Measurements from ENCODE around the gene FECH. TPM values are rescaled to one million over a fixed set of nuclear protein-coding genes. Genes with fewer than 3 reads are reported as not detected.
A peak's percentile ranks its signal among the peaks of the same experiment; 100 is the strongest.

The FECH gene
- polyA plus RNA-seq, 1 donor (not counting 4 experiments of a cell fraction or from before 2014, with no cell fraction given), result 29.2 TPM

DNA sequence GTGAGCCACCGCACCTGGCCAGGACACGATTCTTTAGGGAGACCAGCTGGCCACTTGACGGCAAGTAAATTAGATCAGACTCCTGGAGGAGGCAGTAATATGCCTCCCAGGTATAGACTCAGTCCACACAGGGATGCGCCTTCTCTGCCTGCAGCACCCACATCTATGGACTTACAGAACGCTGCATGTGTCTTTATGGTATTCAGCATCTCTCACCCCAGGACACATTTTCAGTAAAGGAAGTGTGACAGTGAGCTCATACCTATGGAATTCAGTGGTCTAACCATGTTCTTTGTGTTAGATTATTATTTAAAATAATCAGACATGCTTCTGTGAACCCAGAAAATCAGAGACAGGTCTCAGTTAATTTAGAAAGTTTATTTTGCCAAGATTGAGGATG, 41.0 kb upstream of the FECH start:
- H3K9ac ChIP-seq (ENCODE audit: control insufficient read depth, extremely low read depth, insufficient read depth, low read length), result no peak overlapping the region
- H3K36me3 ChIP-seq (ENCODE audit: control insufficient read depth in 2 of 2, extremely low read depth in 1 of 2, insufficient read depth in 2 of 2, low read length in 2 of 2), result no peaks in the 10 kb centered on the region
- no peaks in the 10 kb centered on the region for H3K27me3 ChIP-seq (ENCODE audit: control insufficient read depth, extremely low read depth, insufficient read depth, low read length)
- dilution Hi-C loops (cut with MboI; ENCODE audit: extremely low pct_ligation_motif_present, low sequenced_read_pairs), result no loop called here
- no peak overlapping the region for H3K4me3 ChIP-seq (ENCODE audit: control insufficient read depth in 2 of 3, extremely low read depth in 1 of 3, insufficient read depth in 2 of 3, low read depth in 1 of 3, low read length in 3 of 3)
- no peak overlapping the region for H3K27ac ChIP-seq (ENCODE audit: control insufficient read depth, insufficient read depth, low read length)
- H4K20me1 ChIP-seq (ENCODE audit: control insufficient read depth, extremely low read depth, insufficient read depth, low read length), result no peaks in the 10 kb centered on the region
- DNase-seq (ENCODE audit: low read depth, low spot score), result no peak
- no peaks in the 10 kb centered on the region for H3K9me3 ChIP-seq (ENCODE audit: control insufficient read depth, low read depth, low read length)
- peaks cover 16% of the 10 kb centered on the region for H3K4me1 ChIP-seq (ENCODE audit: control insufficient read depth, extremely low read depth, insufficient read depth, low read length)
- H3K4me2 ChIP-seq (ENCODE audit: control insufficient read depth, extremely low read depth, insufficient read depth, low read depth, low read length), result peak overlapping the region; percentile 12
- no peaks in the 10 kb centered on the region for H3K79me2 ChIP-seq (ENCODE audit: control insufficient read depth, insufficient read depth, low read length)
- no peak overlapping the region for H2AFZ ChIP-seq (ENCODE audit: control insufficient read depth, low read length)
- no peaks in the 10 kb centered on the region for H3K9me1 ChIP-seq (ENCODE audit: control insufficient read depth, extremely low read depth, insufficient read depth, low read length)
- TF ChIP-seq, protein P1, sequence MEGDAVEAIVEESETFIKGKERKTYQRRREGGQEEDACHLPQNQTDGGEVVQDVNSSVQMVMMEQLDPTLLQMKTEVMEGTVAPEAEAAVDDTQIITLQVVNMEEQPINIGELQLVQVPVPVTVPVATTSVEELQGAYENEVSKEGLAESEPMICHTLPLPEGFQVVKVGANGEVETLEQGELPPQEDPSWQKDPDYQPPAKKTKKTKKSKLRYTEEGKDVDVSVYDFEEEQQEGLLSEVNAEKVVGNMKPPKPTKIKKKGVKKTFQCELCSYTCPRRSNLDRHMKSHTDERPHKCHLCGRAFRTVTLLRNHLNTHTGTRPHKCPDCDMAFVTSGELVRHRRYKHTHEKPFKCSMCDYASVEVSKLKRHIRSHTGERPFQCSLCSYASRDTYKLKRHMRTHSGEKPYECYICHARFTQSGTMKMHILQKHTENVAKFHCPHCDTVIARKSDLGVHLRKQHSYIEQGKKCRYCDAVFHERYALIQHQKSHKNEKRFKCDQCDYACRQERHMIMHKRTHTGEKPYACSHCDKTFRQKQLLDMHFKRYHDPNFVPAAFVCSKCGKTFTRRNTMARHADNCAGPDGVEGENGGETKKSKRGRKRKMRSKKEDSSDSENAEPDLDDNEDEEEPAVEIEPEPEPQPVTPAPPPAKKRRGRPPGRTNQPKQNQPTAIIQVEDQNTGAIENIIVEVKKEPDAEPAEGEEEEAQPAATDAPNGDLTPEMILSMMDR (optimal IDR thresholded peaks at IDR 0.05 in 1 of 3, IDR thresholded peaks at IDR 0.05 in 1 of 3, conservative IDR thresholded peaks at IDR 0.05 in 1 of 3; ENCODE audit: extremely low read depth in 1 of 3, insufficient read depth in 2 of 3, low read length in 3 of 3), result peak in 1 of 3 experiments; percentile 12
- TF ChIP-seq EZH2 (IDR thresholded peaks at IDR 0.05; ENCODE audit: low read length), result no peak
- FAIRE-seq, result no peak

DNA sequence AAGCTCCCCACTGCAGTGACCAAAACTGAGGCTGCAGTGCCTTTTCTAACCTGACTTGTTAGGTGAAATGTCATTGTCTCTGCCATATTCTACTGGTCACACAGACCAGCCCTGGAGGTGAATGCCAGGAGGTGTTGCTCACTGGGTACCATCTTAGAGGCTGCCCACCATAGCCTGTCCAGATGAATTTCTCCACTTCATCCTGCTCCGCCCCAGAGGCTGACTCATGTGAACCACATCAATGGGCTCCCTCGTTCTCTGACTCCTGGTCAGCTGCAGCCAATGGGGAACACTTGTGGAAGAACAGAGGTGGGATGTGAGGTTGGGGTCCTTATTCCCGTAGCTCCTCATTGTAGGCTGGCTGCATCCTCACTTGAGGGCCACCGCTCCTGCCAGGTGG, 38.5 kb upstream of the FECH start:
- Histone ChIP-seq H3K9me3 (ENCODE audit: control insufficient read depth, low read depth, low read length) (no peaks in the 10 kb centered on the region), H3K9ac (ENCODE audit: control insufficient read depth, extremely low read depth, insufficient read depth, low read length) (no peak overlapping the region), H4K20me1 (ENCODE audit: control insufficient read depth, extremely low read depth, insufficient read depth, low read length) (no peaks in the 10 kb centered on the region), H3K9me1 (ENCODE audit: control insufficient read depth, extremely low read depth, insufficient read depth, low read length) (no peaks in the 10 kb centered on the region), H3K79me2 (ENCODE audit: control insufficient read depth, insufficient read depth, low read length) (peaks cover 17% of the 10 kb centered on the region), H3K27me3 (ENCODE audit: control insufficient read depth, extremely low read depth, insufficient read depth, low read length) (no peaks in the 10 kb centered on the region), H3K4me1 (ENCODE audit: control insufficient read depth, extremely low read depth, insufficient read depth, low read length) (peaks cover 17% of the 10 kb centered on the region), H3K4me3 (ENCODE audit: control insufficient read depth in 2 of 3, extremely low read depth in 1 of 3, insufficient read depth in 2 of 3, low read depth in 1 of 3, low read length in 3 of 3) (no peak overlapping the region), H3K4me2 (ENCODE audit: control insufficient read depth, extremely low read depth, insufficient read depth, low read depth, low read length) (no peak overlapping the region), H3K36me3 (ENCODE audit: control insufficient read depth in 2 of 2, extremely low read depth in 1 of 2, insufficient read depth in 2 of 2, low read length in 2 of 2) (no peaks in the 10 kb centered on the region), H2AFZ (ENCODE audit: control insufficient read depth, low read length) (no peak overlapping the region), H3K27ac (ENCODE audit: control insufficient read depth, insufficient read depth, low read length) (no peak overlapping the region)
- FAIRE-seq (no peak), DNase-seq (ENCODE audit: low read depth, low spot score) (no peak)
- TF ChIP-seq EZH2 (IDR thresholded peaks at IDR 0.05; ENCODE audit: low read length), result no peak
- TF ChIP-seq, protein P1 (optimal IDR thresholded peaks at IDR 0.05 in 1 of 3, IDR thresholded peaks at IDR 0.05 in 1 of 3, conservative IDR thresholded peaks at IDR 0.05 in 1 of 3; ENCODE audit: extremely low read depth in 1 of 3, insufficient read depth in 2 of 3, low read length in 3 of 3), result no peak
- dilution Hi-C loops (cut with MboI; ENCODE audit: extremely low pct_ligation_motif_present, low sequenced_read_pairs), result no loop called here
